GM12892 (cell line): ENCODE results near the gene IFT20.

ENCODE experiments used
- POLR2A ChIP-seq: IDR thresholded peaks from 2 replicates; pipeline ENCODE4 v1.6.1; 2011; ENCODE audit warnings: low read depth, low read length, control low read depth
- TAF1 ChIP-seq: IDR thresholded peaks from 2 replicates; pipeline ENCODE4 v1.6.1; 2011; ENCODE audit warnings: low read depth, mild to moderate bottlenecking, control low read depth, low read length, borderline replicate concordance

GRCh38 chr17:28330671-28331070, 4.6 kb downstream of the IFT20 start:
- TF ChIP-seq TAF1 (no peak), POLR2A (no peak)
